HG02981 (cell line): ENCODE data around the gene KIF7.

Source experiments
- ATAC-seq: cut with Tn5 transposase; IDR thresholded peaks from one replicate; pipeline ENCODE4 v1.9.1; 2021; ENCODE audit warnings: mild to moderate bottlenecking, moderate library complexity; ENCODE audit not compliant: unreplicated experiment

Gene KIF7

GRCh38 chr15:89669309-89669865, 14.1 kb upstream of the KIF7 start:
- ATAC-seq: no peak

GRCh38 chr15:89668171-89668570, 12.9 kb upstream of the KIF7 start:
- no peak for ATAC-seq

GRCh38 chr15:89667706-89667960, 12.4 kb upstream of the KIF7 start:
- ATAC-seq: no peak

- no peak for ATAC-seq
Measured at GRCh38 chr15:89666858-89667705, 11.8 kb upstream of the KIF7 start.

- ATAC-seq: no peak
Measured at GRCh38 chr15:89666184-89666857, 11.1 kb upstream of the KIF7 start.

GRCh38 chr15:89665449-89666181, 10.3 kb upstream of the KIF7 start:
- no peak for ATAC-seq

- no peak for ATAC-seq
Measured at GRCh38 chr15:89664441-89665350, 9.4 kb upstream of the KIF7 start.

GRCh38 chr15:89662893-89663626, 7.8 kb upstream of the KIF7 start:
- no peak for ATAC-seq

GRCh38 chr15:89660556-89660955, 5.3 kb upstream of the KIF7 start:
- no peak for ATAC-seq

GRCh38 chr15:89659295-89659694, 4.0 kb upstream of the KIF7 start:
- no peak for ATAC-seq

- ATAC-seq: no peak
Measured at GRCh38 chr15:89657686-89658200, 2.5 kb upstream of the KIF7 start.

GRCh38 chr15:89656116-89656815, 999 bp upstream of the KIF7 start:
- ATAC-seq: no peak

GRCh38 chr15:89654301-89654761, 936 bp downstream of the KIF7 start:
- no peak for ATAC-seq

GRCh38 chr15:89653578-89653977, 1.7 kb downstream of the KIF7 start:
- ATAC-seq: no peak

GRCh38 chr15:89652666-89653065, 2.6 kb downstream of the KIF7 start:
- no peak for ATAC-seq

GRCh38 chr15:89652131-89652530, 3.1 kb downstream of the KIF7 start:
- ATAC-seq: no peak

GRCh38 chr15:89649716-89650115, 5.6 kb downstream of the KIF7 start:
- no peak for ATAC-seq

GRCh38 chr15:89649013-89649625, 6.1 kb downstream of the KIF7 start:
- ATAC-seq: no peak
